Right atrium auricular region (tissue), 2 donors: ENCODE measurements around the gene RSAD2. TPM values are rescaled to one million over a fixed set of nuclear protein-coding genes. Genes with fewer than 3 reads are reported as not detected.

Experiments
- DNase-seq: peaks from one replicate; pipeline ENCODE4 v3.0.0-alpha.2; 2019; ENCODE audit warnings: low spot score
- H3K27ac ChIP-seq, 2 donors: fragments of 200-600 bp; sonication (generic); 1 replicate in 1 of 2; 2 replicates in 1 of 2; pipeline ENCODE4 v1.5.1; 2016 to 2019
- H3K27me3 ChIP-seq, 2 donors: fragments of 200-600 bp; sonication (generic); one replicate each; pipeline versions ENCODE4 v1.5.1 to v1.6.0; 2017 to 2019
- H3K36me3 ChIP-seq: fragments of 200-600 bp; sonication (generic); one replicate; pipeline ENCODE4 v1.5.1; 2016
- H3K4me1 ChIP-seq, 2 donors: fragments of 200-600 bp; sonication (generic); one replicate each; pipeline versions ENCODE4 v1.5.1 to v1.6.0; 2017 to 2019
- H3K4me3 ChIP-seq, 2 donors: fragments of 200-600 bp; sonication (generic); 1 replicate in 1 of 2; 2 replicates in 1 of 2; pipeline ENCODE4 v1.5.1; 2017 to 2019; ENCODE audit warnings: mild to moderate bottlenecking in 1 of 2, moderate library complexity in 1 of 2
- H3K9me3 ChIP-seq, 2 donors: fragments of 200-600 bp; sonication (generic); one replicate each; pipeline ENCODE4 v1.5.1; 2019
- total RNA-seq, 2 donors: library from RNA; depleted of rRNA; stranded (reverse); fragments of >200 nt; gene quantifications; one replicate each; pipeline ENCODE4 v1.1.0, GENCODE V29; 2016
- TF ChIP-seq, protein P1 (sequence below), 2 donors: fragments of 200-600 bp; sonication (generic); IDR thresholded peaks; one replicate each; pipeline ENCODE4 v1.5.1; 2019; ENCODE audit warnings: antibody characterized with exemption in 2 of 2

The RSAD2 gene
- total RNA-seq, 2 donors from 2014 or later = 1.5 to 3.6 TPM

DNA sequence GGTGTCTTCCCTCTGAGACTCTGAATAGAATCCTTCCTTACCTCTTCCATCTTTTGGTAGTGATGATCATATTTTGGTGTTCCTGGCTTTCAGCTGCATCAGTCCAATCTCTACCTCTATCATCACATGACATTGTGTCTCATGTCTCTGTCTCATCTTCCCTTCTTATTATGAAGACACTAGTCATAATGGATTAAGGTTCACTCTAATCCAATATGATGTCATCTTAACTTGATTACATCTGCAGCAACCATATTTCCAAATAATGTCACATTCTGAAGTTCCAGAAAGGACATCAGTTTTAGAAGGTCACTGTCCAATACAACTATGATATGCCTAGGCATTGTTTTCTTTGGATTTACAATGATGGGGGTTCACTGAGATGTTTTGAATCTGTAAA, 43.4 kb upstream of the RSAD2 start:
- TF ChIP-seq, protein P1, sequence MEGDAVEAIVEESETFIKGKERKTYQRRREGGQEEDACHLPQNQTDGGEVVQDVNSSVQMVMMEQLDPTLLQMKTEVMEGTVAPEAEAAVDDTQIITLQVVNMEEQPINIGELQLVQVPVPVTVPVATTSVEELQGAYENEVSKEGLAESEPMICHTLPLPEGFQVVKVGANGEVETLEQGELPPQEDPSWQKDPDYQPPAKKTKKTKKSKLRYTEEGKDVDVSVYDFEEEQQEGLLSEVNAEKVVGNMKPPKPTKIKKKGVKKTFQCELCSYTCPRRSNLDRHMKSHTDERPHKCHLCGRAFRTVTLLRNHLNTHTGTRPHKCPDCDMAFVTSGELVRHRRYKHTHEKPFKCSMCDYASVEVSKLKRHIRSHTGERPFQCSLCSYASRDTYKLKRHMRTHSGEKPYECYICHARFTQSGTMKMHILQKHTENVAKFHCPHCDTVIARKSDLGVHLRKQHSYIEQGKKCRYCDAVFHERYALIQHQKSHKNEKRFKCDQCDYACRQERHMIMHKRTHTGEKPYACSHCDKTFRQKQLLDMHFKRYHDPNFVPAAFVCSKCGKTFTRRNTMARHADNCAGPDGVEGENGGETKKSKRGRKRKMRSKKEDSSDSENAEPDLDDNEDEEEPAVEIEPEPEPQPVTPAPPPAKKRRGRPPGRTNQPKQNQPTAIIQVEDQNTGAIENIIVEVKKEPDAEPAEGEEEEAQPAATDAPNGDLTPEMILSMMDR (IDR thresholded peaks at IDR 0.05) = no peak
- H3K27ac ChIP-seq = no peak overlapping the region
- H3K27me3 ChIP-seq = no peaks in the 10 kb centered on the region
- H3K4me1 ChIP-seq = no peaks in the 10 kb centered on the region
- no peak for DNase-seq
- H3K36me3 ChIP-seq = no peaks in the 10 kb centered on the region
- H3K9me3 ChIP-seq = peaks cover 0 to 19% of the 10 kb centered on the region in 2 donors
- H3K4me3 ChIP-seq = no peak overlapping the region

DNA sequence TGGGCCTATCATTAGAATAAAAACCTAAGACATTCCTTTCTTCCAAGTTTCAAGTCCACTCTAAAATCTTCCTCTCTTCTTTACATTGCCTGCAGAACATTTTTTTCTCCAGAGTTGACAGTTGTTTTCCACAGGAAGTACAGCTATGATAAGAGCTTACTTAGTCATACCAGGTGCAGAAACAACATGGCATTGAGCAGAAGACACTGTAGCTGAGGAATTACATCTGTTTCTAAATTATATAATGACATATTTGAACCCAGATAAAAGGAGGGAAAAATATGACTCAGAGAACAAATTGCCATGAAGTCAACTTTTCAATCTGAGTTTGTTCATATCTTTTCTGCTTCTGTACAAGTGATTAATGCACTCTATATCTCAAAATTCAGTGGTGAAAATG, 42.1 kb upstream of the RSAD2 start:
- H3K9me3 ChIP-seq = peaks cover 0 to 27% of the 10 kb centered on the region in 2 donors
- H3K4me3 ChIP-seq = no peak overlapping the region
- H3K27me3 ChIP-seq = no peaks in the 10 kb centered on the region
- no peak overlapping the region for H3K27ac ChIP-seq
- no peak for DNase-seq
- no peaks in the 10 kb centered on the region for H3K4me1 ChIP-seq
- TF ChIP-seq, protein P1 (IDR thresholded peaks at IDR 0.05) = no peak
- H3K36me3 ChIP-seq = no peaks in the 10 kb centered on the region

DNA sequence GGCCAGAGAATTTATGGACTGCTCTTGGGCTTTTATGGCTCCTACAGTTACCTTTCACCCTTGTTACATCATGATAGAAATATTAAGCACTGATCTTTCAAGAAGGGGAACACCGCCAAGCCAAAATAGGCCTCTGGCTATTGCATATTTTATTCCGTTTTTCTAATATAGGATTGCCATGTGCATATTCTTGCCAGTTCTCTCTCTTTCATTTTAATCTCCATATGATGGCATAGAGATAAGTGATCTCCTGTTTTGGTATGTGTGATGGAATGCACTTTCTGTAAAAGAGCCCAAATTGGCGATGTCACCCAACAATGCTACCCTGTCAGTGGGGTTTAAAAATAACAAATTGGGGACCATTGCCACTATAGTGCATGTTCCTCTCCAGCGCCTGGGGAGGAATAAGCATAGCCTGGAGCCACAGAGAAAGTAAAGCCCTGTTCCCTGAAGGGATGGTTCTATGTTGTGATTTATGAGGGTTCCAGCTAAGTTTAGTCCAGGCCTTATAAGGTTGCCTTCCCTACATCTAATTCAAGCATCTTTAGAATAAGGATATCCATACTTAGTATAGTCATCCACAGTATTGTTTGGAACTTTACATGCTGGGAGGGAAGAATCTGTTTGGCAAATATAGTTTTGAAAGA, 38.8 kb upstream of the RSAD2 start:
- Histone ChIP-seq H3K9me3 (peaks cover 6 to 53% of the 10 kb centered on the region in 2 donors), H3K27me3 (no peaks in the 10 kb centered on the region), H3K4me1 (no peaks in the 10 kb centered on the region), H3K4me3 (no peak overlapping the region), H3K36me3 (no peaks in the 10 kb centered on the region), H3K27ac (no peak overlapping the region)
- no peak for DNase-seq
- TF ChIP-seq, protein P1 (IDR thresholded peaks at IDR 0.05) = no peak

DNA sequence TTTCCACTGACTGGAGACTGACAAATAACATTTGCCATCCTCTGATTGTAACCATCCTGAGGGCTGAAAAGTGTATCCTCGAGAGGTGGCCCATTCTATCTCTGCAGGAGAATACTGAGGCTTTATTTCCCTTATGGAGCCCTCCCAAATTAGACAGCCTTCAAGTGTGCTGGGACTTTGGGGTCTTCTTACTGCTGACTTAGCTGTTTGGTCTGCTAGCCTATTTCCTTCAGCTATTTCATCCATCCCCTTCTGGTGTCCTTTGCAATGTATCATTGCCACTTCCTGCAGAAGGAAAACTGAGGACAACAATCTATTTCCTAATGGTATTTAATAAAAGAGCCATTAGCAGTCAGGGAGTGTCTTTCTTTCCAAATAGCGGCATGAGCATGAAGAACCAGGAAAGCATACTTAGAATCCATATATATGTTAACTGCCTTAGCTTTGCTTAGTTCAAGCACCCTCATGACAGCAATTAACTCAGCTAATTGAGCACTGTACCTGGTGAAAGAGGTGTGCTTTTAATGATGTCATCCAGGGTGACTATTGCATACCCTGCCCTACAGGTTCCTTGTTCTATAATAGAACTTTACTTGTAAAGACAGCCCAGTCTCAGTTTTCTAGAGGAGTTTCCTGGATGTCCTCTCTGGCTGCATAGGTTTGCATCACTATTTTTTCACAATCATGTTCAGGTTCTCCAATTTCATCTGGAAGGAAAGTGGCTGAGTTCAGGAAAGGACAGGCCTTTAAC, 35.9 kb upstream of the RSAD2 start:
- Histone ChIP-seq H3K9me3 (peaks cover 29 to 69% of the 10 kb centered on the region in 2 donors), H3K27ac (no peak overlapping the region), H3K27me3 (no peaks in the 10 kb centered on the region), H3K4me3 (no peak overlapping the region), H3K36me3 (no peaks in the 10 kb centered on the region), H3K4me1 (no peaks in the 10 kb centered on the region)
- no peak for DNase-seq
- TF ChIP-seq, protein P1 (IDR thresholded peaks at IDR 0.05) = no peak

DNA sequence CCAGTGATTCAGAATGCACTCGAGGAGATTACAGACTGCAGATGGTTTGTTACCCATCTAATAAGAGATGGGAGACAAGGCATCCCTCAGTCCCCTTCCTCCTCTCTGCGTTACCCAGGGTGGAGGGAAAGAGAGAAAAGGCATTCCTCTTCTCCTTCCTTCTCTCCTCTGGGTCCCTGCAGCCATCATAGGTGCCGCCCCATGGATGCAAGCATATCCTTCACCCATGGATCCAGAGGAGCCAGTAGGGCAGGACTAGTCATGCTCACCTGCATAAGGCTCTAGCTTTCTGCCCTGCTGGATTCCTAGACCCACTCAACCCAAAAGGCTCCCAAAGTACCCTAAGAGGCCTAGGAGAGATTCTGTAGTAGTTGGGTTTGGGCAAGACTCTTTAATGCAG, 32.3 kb upstream of the RSAD2 start:
- TF ChIP-seq, protein P1 (IDR thresholded peaks at IDR 0.05) = no peak
- Histone ChIP-seq H3K27me3 (no peaks in the 10 kb centered on the region), H3K4me1 (no peaks in the 10 kb centered on the region), H3K36me3 (peaks cover 14% of the 10 kb centered on the region), H3K27ac (no peak overlapping the region), H3K9me3 (peaks cover 38 to 98% of the 10 kb centered on the region in 2 donors), H3K4me3 (no peak overlapping the region)
- DNase-seq = no peak
